ENCODE data around the gene UQCC2. TPM values are rescaled to one million over a fixed set of nuclear protein-coding genes. Genes with fewer than 3 reads are reported as not detected.

Gene UQCC2
- polyA plus RNA-seq, 1 of the 3 experiments (the other 2 are of a cell fraction), result 59.0 TPM

GRCh38 chr6:33704215-33705066, 7.1 kb downstream of the UQCC2 start:
- ChIA-PET CTCF (interaction anchor here (0.6 to 9.7 kb wide), 3 partner anchors 33 to 315 kb away, joined by 3 to 188 read pairs (median 3); no protein-coding TSS in a partner anchor), POLR2A (interaction anchor here (1.2 kb wide), 1 partner anchor 97 kb away, joined by 3 read pairs; no protein-coding TSS in a partner anchor)
- WGBS (ENCODE audit: low lambda C conversion rate), result 87% methylated on average over 10 of the region's 11 CpGs

GRCh38 chr6:33702345-33702977, 9.0 kb downstream of the UQCC2 start:
- Histone ChIP-seq H3K9ac (no peak overlapping the region), H3K27me3 (ENCODE audit: insufficient read depth) (no peaks in the 10 kb centered on the region), H2AFZ (ENCODE audit: low read depth) (no peak overlapping the region), H3K9me2 (no peaks in the 10 kb centered on the region), H3K79me2 (ENCODE audit: insufficient read depth) (no peaks in the 10 kb centered on the region), H3K4me1 (ENCODE audit: control insufficient read depth in 1 of 2, insufficient read depth in 2 of 2, low read depth in 1 of 2, low read length in 1 of 2) (peaks cover under 1 to 20% of the 10 kb centered on the region in 2 experiments; a peak in 2 of 4 replicates), H3K4me2 (no peak overlapping the region), H3K27ac (ENCODE audit: low read depth in 2 of 2, low read length in 1 of 2) (no peak overlapping the region), H3K9me3 (no peaks in the 10 kb centered on the region), H3K36me3 (replicated peaks in 1 of 2; ENCODE audit: control insufficient read depth in 1 of 2, insufficient read depth in 2 of 2, low read length in 1 of 2) (peaks cover 0 to 38% of the 10 kb centered on the region in 2 experiments), H3F3A (replicated peaks; ENCODE audit: insufficient read depth) (peaks cover 5% of the 10 kb centered on the region), H4K20me1 (ENCODE audit: insufficient read depth) (no peaks in the 10 kb centered on the region), H3K4me3 (ENCODE audit: low read depth in 2 of 2, low read length in 1 of 2) (no peak overlapping the region; a peak in 1 of 4 replicates)
- 76% methylated on average over 1 of the region's 1 CpG for WGBS (ENCODE audit: low lambda C conversion rate)
- DNase-seq, result peak; percentile 74
- TF ChIP-seq SMC3 (IDR thresholded peaks at IDR 0.05; ENCODE audit: low read depth, low read length) (peak; percentile 25; the same call in 1 of the 2 replicates), EZH2phosphoT487 (IDR thresholded peaks at IDR 0.05; ENCODE audit: borderline replicate concordance, low read depth) (no peak), RAD21 (IDR thresholded peaks at IDR 0.05; ENCODE audit: low read length) (peak; percentile 72), CTCF (IDR thresholded peaks at IDR 0.05) (peak; percentile 65), FOSL2 (IDR thresholded peaks at IDR 0.05; ENCODE audit: borderline replicate concordance, low read depth) (no peak), USF1 (IDR thresholded peaks at IDR 0.05; ENCODE audit: borderline replicate concordance, low read depth) (no peak)
- POLR2A ChIA-PET, result interaction anchor here (0.6 to 1.0 kb wide), 2 partner anchors 9 to 121 kb away, joined by 3 read pairs; partner anchors contain the start of gene UQCC2
- CTCF ChIA-PET, result interaction anchor here (0.5 to 9.7 kb wide), 31 partner anchors 8 to 452 kb away, joined by 3 to 188 read pairs (median 4); partner anchors contain the start of genes BAK1, ITPR3 and UQCC2

More at GRCh38 chr6:33704215-33705066, 7.1 kb downstream of the UQCC2 start:
- Histone ChIP-seq H2AFZ (ENCODE audit: low read depth) (no peak overlapping the region), H3K27me3 (ENCODE audit: insufficient read depth) (no peaks in the 10 kb centered on the region), H3K9me2 (no peaks in the 10 kb centered on the region), H3K36me3 (replicated peaks in 1 of 2; ENCODE audit: control insufficient read depth in 1 of 2, insufficient read depth in 2 of 2, low read length in 1 of 2) (peaks cover 7 to 44% of the 10 kb centered on the region in 2 experiments), H3K4me3 (ENCODE audit: low read depth in 2 of 2, low read length in 1 of 2) (no peak overlapping the region), H3K27ac (ENCODE audit: low read depth in 2 of 2, low read length in 1 of 2) (no peak overlapping the region), H3K9me3 (no peaks in the 10 kb centered on the region), H4K20me1 (ENCODE audit: insufficient read depth) (no peaks in the 10 kb centered on the region), H3K9ac (no peak overlapping the region), H3K4me1 (ENCODE audit: control insufficient read depth in 1 of 2, insufficient read depth in 2 of 2, low read depth in 1 of 2, low read length in 1 of 2) (peaks cover 0 to 6% of the 10 kb centered on the region in 2 experiments; a peak in 1 of 4 replicates), H3K4me2 (no peak overlapping the region), H3K79me2 (ENCODE audit: insufficient read depth) (peaks cover 9% of the 10 kb centered on the region; the same call in 1 of the 2 replicates), H3F3A (replicated peaks; ENCODE audit: insufficient read depth) (peaks cover 4% of the 10 kb centered on the region)
- no peak for DNase-seq
- TF ChIP-seq NFIC (IDR thresholded peaks at IDR 0.05; ENCODE audit: borderline replicate concordance) (no peak), GABPA (IDR thresholded peaks at IDR 0.05; ENCODE audit: low read depth) (no peak), CHD2 (IDR thresholded peaks at IDR 0.05; ENCODE audit: low read length, partially characterized antibody) (no peak), REST (IDR thresholded peaks at IDR 0.05; ENCODE audit: low read depth, low read length) (no peak), EZH2phosphoT487 (IDR thresholded peaks at IDR 0.05; ENCODE audit: borderline replicate concordance, low read depth) (no peak)

All from SK-N-SH (cell line).